A673 (cell line): ENCODE results near the gene ALB. TPM values are rescaled to one million over a fixed set of nuclear protein-coding genes. Genes with fewer than 3 reads are reported as not detected.

Experiments used
- BruUV-seq: library from RNA; stranded (reverse); fragments of 400-500 nt; replicated peaks from 2 replicates; lab custom pipeline; 2021; lab: Mats Ljungman, UMichigan
- CTCF ChIA-PET: fragments of 300-600 bp; sonication (Branson Sonifier 250); formaldehyde crosslinking; loops from one replicate; lab custom pipeline; 2022; ENCODE audit warnings: antibody characterized with exemption; lab: Charles Lee
- POLR2A ChIA-PET: fragments of 300-600 bp; sonication (Branson Sonifier 250); formaldehyde crosslinking; loops from one replicate; lab custom pipeline; 2022; ENCODE audit warnings: antibody characterized with exemption; ENCODE audit not compliant: low non-redundant PET; lab: Charles Lee
- DNase-seq: peaks from one replicate; pipeline ENCODE4 v3.0.0-alpha.2; 2015; ENCODE audit warnings: low spot score
- H3K27ac ChIP-seq: fragments of 200-600 bp; sonication (generic); 2 replicates; pipeline ENCODE4 v1.5.1; 2016; ENCODE audit warnings: mixed run types, low read depth, mild to moderate bottlenecking, mixed read lengths, antibody characterized with exemption, low read length; ENCODE audit not compliant: poor library complexity, severe bottlenecking
- H3K27me3 ChIP-seq: fragments of 200-600 bp; sonication (generic); replicated peaks from 2 replicates; pipeline ENCODE4 v1.6.1; 2017; ENCODE audit warnings: mixed run types, low read depth, mild to moderate bottlenecking, mixed read lengths, antibody characterized with exemption, low read length; ENCODE audit not compliant: insufficient read depth, poor library complexity
- H3K36me3 ChIP-seq: fragments of 200-600 bp; sonication (generic); 2 replicates; pipeline ENCODE4 v1.6.1; 2016; ENCODE audit warnings: mixed run types, mild to moderate bottlenecking, mixed read lengths, antibody characterized with exemption, low read length; ENCODE audit not compliant: insufficient read depth, poor library complexity, severe bottlenecking
- H3K4me1 ChIP-seq: fragments of 200-600 bp; sonication (generic); 2 replicates; pipeline ENCODE4 v1.6.1; 2017; ENCODE audit warnings: mixed run types, mild to moderate bottlenecking, mixed read lengths, antibody characterized with exemption, low read length; ENCODE audit not compliant: insufficient read depth, poor library complexity, severe bottlenecking
- H3K4me3 ChIP-seq: fragments of 200-600 bp; sonication (generic); 2 replicates; pipeline ENCODE4 v1.5.1; 2016; ENCODE audit warnings: low read depth, mixed run types, mild to moderate bottlenecking, mixed read lengths, low read length; ENCODE audit not compliant: poor library complexity, severe bottlenecking
- H3K9me3 ChIP-seq: fragments of 200-600 bp; sonication (generic); 2 replicates; pipeline ENCODE4 v1.6.1; 2016; ENCODE audit warnings: mixed run types, low read depth, mild to moderate bottlenecking, mixed read lengths, antibody characterized with exemption, low read length; ENCODE audit not compliant: poor library complexity, severe bottlenecking
- CTCF ChIP-seq: fragments of 300-800, 200-600 bp; sonication (generic); conservative IDR thresholded peaks from 2 replicates; pipeline ENCODE4 v1.5.1; 2017; ENCODE audit warnings: low read depth, mild to moderate bottlenecking, antibody characterized with exemption, low read length, moderate library complexity, mixed read lengths
- EZH2 ChIP-seq: fragments of 200-600 bp; sonication (generic); IDR thresholded peaks from 2 replicates; pipeline ENCODE4 v1.6.1; 2017; ENCODE audit warnings: borderline replicate concordance, low read depth, mild to moderate bottlenecking, mixed read lengths, antibody characterized with exemption, low read length; ENCODE audit not compliant: poor library complexity, severe bottlenecking
- intact Hi-C: fragments of 100-400 bp; cut with micrococcal nuclease; formaldehyde crosslinking; loops from one replicate; pipeline ENCODE4 v1.10.0; 2022; ENCODE audit not compliant: unreplicated experiment
- total RNA-seq: library from RNA; stranded (reverse); gene quantifications from 2 replicates; pipeline ENCODE4 v1.2.3, GENCODE V29; 2021

Gene ALB
- total RNA-seq, 1 experiment from 2014 or later, result not detected

- CTCF ChIA-PET, result no interaction called here
- TF ChIP-seq EZH2, result no peak
- TF ChIP-seq CTCF, result no peak
- H3K27ac ChIP-seq, result no peak overlapping the region
- no TSS peak for BruUV-seq
- peaks cover 14% of the 10 kb centered on the region for H3K4me1 ChIP-seq
- no peak overlapping the region for H3K4me3 ChIP-seq
- H3K9me3 ChIP-seq, result no peaks in the 10 kb centered on the region
- no peaks in the 10 kb centered on the region for H3K27me3 ChIP-seq
- H3K36me3 ChIP-seq, result no peaks in the 10 kb centered on the region
- POLR2A ChIA-PET, result no interaction called here
- intact Hi-C loops, result no loop called here
- DNase-seq, result no peak
Measured at GRCh38 chr4:73451981-73452747, 48.1 kb downstream of the ALB start.

GRCh38 chr4:73452953-73453700 is 49.0 kb downstream of the ALB start:
- H3K27ac ChIP-seq, result no peak overlapping the region
- H3K4me1 ChIP-seq, result peaks cover 14% of the 10 kb centered on the region
- no TSS peak for BruUV-seq
- ChIA-PET CTCF (no interaction called here), POLR2A (no interaction called here)
- intact Hi-C loops, result no loop called here
- no peaks in the 10 kb centered on the region for H3K9me3 ChIP-seq
- DNase-seq, result no peak
- no peaks in the 10 kb centered on the region for H3K36me3 ChIP-seq
- TF ChIP-seq EZH2 (no peak), CTCF (no peak)
- H3K4me3 ChIP-seq, result no peak overlapping the region
- H3K27me3 ChIP-seq, result no peaks in the 10 kb centered on the region

GRCh38 chr4:73453701-73454005 is 49.6 kb downstream of the ALB start:
- Histone ChIP-seq H3K27me3 (no peaks in the 10 kb centered on the region), H3K4me1 (peaks cover 14% of the 10 kb centered on the region), H3K4me3 (no peak overlapping the region), H3K9me3 (no peaks in the 10 kb centered on the region), H3K36me3 (no peaks in the 10 kb centered on the region), H3K27ac (no peak overlapping the region)
- ChIA-PET CTCF (no interaction called here), POLR2A (no interaction called here)
- intact Hi-C loops, result no loop called here
- DNase-seq, result no peak
- no TSS peak for BruUV-seq
- TF ChIP-seq EZH2 (no peak), CTCF (no peak)
